Measurements from ENCODE around the gene CKS1B.
"Not testable (repeated sequence)": the region's sequence is repeated elsewhere in the genome, so short reads cannot be mapped to it uniquely, and the experiment has no call there.

CKS1B gene

GRCh38 chr1:154962156-154962749 lies 12.2 kb upstream of the CKS1B start:
- no peak for DNase-seq (ENCODE audit: insufficient read length, low spot score)
- no peak for FAIRE-seq

DNA sequence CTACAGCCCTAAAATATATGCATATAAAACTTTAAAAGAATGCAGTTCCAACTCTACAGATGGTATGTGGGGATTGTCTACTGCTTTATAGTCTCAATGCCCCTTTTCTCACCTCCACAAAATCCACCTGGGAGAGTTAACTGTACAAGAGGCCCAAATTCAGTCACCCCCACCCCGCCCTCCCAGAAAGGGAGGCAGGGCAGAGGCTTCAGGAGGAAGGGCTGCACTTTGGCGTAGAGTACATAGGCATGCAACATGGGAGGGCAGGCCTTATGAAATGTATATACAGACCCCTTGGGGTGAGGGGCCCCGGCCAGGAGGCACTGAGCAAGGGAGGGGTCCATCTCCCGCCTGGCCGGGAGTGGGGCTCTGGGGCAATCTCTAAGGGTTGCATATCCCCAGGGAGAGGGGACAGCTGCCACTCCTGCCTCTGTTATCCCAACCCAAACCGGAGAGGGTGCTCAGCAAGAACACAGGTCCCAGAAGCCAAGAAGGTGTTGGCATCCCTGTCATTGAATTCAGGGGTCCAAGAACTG lies 11.6 kb upstream of the CKS1B start:
- FAIRE-seq, result no peak

GRCh38 chr1:154963643-154964042 lies 10.8 kb upstream of the CKS1B start:
- no peak for DNase-seq (ENCODE audit: insufficient read length, low spot score)
- FAIRE-seq, result no peak

More for the DNA sequence above, 11.6 kb upstream of the CKS1B start:
- no peak for DNase-seq (ENCODE audit: insufficient read length, low spot score)

- no peak for FAIRE-seq
- DNase-seq (ENCODE audit: insufficient read length, low spot score), result no peak
These were observed 10.1 kb upstream of the CKS1B start for GRCh38 chr1:154964359-154964758.

DNA sequence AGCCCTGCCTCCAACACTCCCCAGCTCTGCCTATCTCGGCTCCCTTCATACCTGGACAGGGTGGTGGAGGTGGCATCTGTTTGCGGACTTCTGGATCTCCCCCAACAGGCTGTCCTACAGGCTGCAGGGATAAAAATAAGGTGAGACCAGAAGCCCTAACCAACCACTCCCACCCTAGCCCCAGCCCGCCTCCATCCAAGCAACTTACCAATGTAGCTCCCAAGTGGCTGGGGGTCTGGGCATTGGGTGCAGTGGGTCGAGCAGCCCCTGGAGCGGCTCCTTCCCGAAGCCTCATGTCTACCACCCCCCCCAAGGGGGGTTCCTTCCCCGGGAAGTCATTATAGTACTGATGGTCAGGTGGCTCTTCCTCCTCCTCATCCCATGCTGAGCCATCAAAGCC lies 8.4 kb upstream of the CKS1B start:
- FAIRE-seq, result no peak

GRCh38 chr1:154967331-154967950 lies 7.0 kb upstream of the CKS1B start:
- FAIRE-seq, result no peak
- no peak for DNase-seq (ENCODE audit: insufficient read length, low spot score)

More for the DNA sequence above, 8.4 kb upstream of the CKS1B start:
- no peak for DNase-seq (ENCODE audit: insufficient read length, low spot score)

GRCh38 chr1:154968731-154969130 lies 5.8 kb upstream of the CKS1B start:
- FAIRE-seq (no peak), DNase-seq (ENCODE audit: insufficient read length, low spot score) (no peak)

GRCh38 chr1:154969246-154969645 lies 5.2 kb upstream of the CKS1B start:
- DNase-seq (ENCODE audit: insufficient read length, low spot score) (no peak), FAIRE-seq (no peak)

DNA sequence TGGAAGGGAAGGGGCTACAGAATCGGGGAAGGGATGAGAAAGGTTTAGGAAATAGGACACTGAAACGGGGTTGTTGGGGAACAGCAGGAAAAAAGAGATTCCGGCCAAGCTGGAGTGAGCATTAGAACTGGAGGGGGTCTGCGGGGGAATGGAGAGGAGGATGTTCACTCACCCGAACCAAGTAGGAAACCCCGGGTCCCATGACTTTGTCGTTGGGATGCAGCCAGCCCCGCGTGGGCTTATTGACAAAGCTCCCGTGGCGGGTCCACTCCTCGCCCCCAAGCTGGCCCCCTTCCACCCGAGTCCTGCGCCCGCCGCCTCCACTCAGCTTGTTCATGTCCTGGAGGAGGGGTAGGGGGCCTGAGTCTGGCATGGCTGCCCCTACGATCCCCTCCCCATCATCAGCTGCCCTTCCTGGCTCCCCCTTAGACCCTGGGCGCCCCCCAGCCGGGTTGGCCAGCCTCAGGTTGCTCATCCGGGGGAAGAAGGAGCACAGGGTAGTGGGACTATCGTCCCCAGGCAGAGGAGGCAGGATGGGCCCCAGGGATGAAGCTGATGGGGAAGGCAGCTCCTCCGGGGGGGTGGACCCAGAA lies 4.5 kb upstream of the CKS1B start:
- DNase-seq (ENCODE audit: insufficient read length, low spot score), result no peak
- FAIRE-seq, result no peak

DNA sequence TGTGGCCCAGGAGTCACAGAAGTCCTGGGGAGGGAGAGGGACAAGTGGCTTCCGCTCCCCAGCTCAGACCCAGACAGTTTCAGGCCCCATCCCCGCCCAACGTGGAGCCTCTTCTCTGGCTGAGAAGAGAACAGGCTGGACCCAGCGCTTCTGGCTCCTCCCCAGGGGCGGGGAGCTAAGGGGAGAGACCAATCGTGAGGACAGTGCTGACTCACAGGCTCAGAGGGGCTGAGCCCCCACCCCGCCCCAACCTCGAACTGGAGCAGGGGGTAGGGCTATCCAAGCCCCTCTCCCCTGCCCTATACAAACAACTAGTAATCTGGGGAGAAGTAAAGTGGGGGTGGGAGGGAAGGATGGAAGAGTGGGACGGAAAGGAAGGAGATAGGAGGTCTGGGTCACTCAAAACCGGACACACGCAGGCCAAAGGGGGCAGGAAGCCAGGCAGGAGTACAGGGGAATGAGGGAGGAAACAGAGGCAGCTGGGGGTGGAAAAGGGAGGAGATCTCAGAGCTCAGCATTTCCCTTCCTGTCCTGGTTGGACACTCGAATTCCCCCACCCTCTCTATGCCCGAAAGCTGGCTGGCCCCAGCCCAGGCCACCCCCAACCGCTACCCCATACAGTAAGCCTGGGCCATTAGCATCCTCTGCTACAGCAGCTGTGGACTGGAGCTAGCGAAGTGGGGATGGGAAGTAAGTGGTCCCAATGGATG lies 3.7 kb upstream of the CKS1B start, which contains the start of gene SHC1:
SHC1 (minus strand) TSS at position 117 of the 710 bp plus-strand sequence. CDS start 221 bp downstream, outside the sequence.
- peak; percentile 81 for DNase-seq (ENCODE audit: insufficient read length, low spot score)
- no peak for FAIRE-seq

DNA sequence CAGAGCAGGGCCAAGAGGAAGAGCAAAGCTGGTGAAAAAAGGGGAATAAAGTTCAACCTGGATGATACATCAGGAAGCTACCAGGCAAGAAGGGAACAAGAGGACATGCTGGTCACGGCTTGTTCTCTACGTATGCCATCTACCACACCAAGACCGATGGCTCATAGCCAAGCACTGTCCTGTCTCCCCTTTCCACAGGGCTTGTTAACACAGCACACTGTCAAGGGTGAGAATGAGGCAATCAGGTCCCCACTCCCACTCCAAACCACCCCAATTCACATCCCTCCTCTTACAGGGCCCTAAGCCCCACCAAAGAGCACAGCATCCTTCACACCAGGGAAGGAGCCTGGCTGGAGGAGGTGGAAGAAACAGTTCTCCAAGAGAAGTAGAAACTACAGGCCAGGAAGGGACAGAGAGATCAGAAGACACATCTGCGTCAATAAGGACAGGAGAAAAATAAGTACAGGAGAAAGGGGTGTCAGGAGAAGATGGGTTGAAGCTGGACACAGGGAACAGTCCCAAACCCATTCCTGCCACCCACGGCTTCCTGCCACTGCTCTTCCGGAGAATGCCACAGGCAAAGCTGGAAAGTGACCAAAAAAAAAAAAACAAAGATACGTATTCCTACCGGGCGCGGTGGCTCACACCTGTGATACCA lies 3.0 kb upstream of the CKS1B start:
- FAIRE-seq, result no peak
- no peak for DNase-seq (ENCODE audit: insufficient read length, low spot score)

- FAIRE-seq, result no peak
These were observed 2.3 kb upstream of the CKS1B start for GRCh38 chr1:154972213-154972516.

DNA sequence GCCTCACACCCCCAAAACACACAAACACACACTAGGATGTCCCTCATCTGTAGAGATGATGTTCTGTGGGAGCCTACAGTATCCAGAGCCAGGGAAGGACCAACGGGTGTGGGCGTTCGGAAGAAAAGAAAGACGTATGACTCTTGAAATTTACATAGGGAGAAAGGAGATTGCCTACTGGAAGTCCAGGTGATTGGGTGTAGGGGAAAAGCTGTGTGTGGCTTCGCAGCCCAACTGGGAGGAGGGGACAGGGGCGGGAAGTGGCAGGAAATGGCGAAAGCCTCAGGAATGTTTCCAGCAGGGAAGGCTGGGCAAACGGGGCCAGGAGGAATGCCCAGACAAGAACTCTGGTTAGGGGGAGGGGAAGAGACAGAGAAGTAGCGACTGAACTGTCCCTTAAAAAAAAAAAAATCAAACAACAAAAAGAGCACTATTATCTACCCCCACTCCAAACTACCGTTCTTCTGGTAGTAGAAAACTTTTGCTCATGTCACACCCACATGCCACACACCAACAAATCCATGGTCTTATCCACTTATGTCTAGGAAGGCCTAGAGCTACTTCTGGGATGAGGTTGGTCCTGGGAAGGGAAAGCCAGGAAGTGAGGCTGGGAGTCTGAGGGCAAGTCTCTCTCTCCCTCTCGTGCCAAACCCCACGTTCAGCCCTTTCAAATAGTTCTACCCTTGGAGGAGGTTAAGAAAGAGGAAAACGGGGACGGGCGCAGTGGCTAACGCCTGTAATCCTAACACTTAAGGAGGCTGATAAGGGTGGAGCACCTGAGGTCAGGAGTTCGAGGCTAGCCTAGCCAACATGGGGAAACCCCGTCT lies 1.8 kb upstream of the CKS1B start:
- DNase-seq (ENCODE audit: insufficient read length, low spot score), result peak; percentile 76

More at GRCh38 chr1:154972213-154972516, 2.3 kb upstream of the CKS1B start:
- DNase-seq (ENCODE audit: insufficient read length, low spot score), result no peak

GRCh38 chr1:154973344-154974101 lies 958 bp upstream of the CKS1B start:
- DNase-seq (ENCODE audit: insufficient read length, low spot score) (peak; percentile 77), FAIRE-seq (no peak)

More for the DNA sequence above, 1.8 kb upstream of the CKS1B start:
- no peak for FAIRE-seq

GRCh38 chr1:154974808-154975408 lies 427 bp downstream of the CKS1B start:
- peak; percentile 82 for DNase-seq (ENCODE audit: insufficient read length, low spot score)
- no peak for FAIRE-seq

DNA sequence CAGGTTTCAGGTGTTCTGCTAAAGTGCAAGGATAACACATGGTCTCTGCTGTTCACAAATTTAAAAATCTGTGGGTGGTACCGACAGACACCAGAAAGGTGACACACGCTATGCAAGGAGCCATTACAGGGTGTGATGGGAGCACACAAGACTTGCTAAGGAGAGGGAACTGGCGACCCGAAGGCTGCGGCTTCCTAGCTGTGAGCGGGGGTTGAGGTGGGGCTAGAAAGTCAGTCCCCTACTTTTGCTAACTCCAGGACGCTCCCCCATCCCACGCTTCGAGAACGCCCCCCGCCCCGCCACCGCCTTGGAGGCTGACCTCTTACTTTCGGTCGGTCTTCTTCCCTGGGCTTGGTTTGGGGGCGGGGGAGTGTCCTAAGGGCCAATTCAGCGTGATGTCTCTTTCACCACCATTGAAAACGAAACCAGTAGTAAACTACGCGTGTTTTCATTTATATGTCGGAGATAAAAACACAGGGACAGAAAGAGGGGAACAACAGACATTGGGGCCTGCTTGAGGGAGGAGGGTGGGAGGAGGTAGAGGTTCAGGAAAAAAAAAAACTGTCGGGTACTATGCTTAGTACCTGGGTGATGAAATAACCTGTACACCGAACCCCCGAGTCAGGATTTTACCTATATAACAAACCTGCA lies 1.1 kb downstream of the CKS1B start:
- DNase-seq (ENCODE audit: insufficient read length, low spot score) (no peak), FAIRE-seq (no peak)

GRCh38 chr1:154977762-154978161 lies 3.3 kb downstream of the CKS1B start:
- not testable (repeated sequence) for DNase-seq (ENCODE audit: insufficient read length, low spot score); FAIRE-seq

DNA sequence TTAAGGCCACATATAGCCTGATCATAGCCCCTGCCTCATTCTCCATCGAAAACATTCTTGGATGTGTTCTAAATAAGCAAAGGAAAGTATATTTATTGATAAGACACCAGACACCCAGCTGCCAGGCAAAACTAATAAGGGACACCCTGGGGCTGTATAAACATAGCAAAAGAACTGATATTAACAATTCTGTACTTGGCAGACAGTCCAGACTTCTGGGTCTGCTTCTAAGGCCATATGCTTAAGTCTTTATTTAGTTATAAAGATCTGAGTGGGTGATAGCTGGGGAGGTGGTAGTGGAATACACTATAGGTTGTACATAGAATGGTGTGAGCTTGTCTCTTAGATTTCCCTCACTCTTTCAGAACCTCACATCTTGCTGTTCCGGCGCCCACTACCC lies 3.9 kb downstream of the CKS1B start:
- FAIRE-seq (no peak), DNase-seq (ENCODE audit: insufficient read length, low spot score) (no peak)

Data from HTR-8/SVneo (cell line).